ENCODE results near the gene CELF6.

DNA sequence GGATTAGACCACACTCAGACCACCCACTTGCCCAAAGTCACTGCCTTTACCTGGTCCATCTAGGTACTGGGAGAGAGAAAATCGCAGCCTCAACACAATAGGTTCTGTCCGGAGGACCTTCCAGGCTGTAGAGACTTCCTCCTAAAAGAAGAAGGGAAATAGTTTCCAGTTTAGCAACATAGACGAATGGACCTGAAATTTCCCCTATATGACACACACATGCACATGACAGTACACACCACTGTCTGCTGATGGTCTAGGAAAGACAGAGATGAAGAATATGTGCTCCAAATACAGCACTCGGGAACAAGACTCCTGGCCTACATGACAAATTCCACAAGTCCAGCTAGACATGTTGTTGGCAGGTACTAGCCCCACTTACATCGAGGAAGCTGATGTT, 54.9 kb downstream of the CELF6 start:
- TF ChIP-seq, protein P1, sequence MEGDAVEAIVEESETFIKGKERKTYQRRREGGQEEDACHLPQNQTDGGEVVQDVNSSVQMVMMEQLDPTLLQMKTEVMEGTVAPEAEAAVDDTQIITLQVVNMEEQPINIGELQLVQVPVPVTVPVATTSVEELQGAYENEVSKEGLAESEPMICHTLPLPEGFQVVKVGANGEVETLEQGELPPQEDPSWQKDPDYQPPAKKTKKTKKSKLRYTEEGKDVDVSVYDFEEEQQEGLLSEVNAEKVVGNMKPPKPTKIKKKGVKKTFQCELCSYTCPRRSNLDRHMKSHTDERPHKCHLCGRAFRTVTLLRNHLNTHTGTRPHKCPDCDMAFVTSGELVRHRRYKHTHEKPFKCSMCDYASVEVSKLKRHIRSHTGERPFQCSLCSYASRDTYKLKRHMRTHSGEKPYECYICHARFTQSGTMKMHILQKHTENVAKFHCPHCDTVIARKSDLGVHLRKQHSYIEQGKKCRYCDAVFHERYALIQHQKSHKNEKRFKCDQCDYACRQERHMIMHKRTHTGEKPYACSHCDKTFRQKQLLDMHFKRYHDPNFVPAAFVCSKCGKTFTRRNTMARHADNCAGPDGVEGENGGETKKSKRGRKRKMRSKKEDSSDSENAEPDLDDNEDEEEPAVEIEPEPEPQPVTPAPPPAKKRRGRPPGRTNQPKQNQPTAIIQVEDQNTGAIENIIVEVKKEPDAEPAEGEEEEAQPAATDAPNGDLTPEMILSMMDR (IDR thresholded peaks at IDR 0.05), result no peak
- TF ChIP-seq POLR2A (IDR thresholded peaks at IDR 0.05) (no peak), POLR2AphosphoS5 (IDR thresholded peaks at IDR 0.05) (no peak), EP300 (IDR thresholded peaks at IDR 0.05) (no peak)

All from sigmoid colon (tissue), 4 donors.